HepG2 (cell line): ENCODE measurements around the gene CBFA2T2. TPM values are rescaled to one million over a fixed set of nuclear protein-coding genes. Genes with fewer than 3 reads are reported as not detected.

ENCODE experiments used
- ATAC-seq: fragments of 200-7000 bp; cut with Tn5 transposase; 3 replicates; pipeline ENCODE4 v1.9.1; 2020; ENCODE audit warnings: mild to moderate bottlenecking, moderate library complexity
- BruUV-seq: library from RNA; stranded (reverse); fragments of 400-500 nt; replicated peaks from 2 replicates; lab custom pipeline; 2021; lab: Mats Ljungman, UMichigan
- CTCF ChIA-PET: fragments of 300-600 bp; formaldehyde crosslinking; extraction: SDS; loops from one replicate; lab custom pipeline; 2021; ENCODE audit warnings: low total read pairs, inconsistent platforms, low intra/inter-chr PET ratio; lab: Yijun Ruan, JAX
- POLR2A ChIA-PET: fragments of 350-600 bp; sonication (Branson Sonifier 250); formaldehyde crosslinking; loops from one replicate; lab custom pipeline; 2020; ENCODE audit warnings: antibody characterized with exemption, inconsistent platforms; lab: Yijun Ruan, JAX
- DNase-seq: peaks from one replicate; pipeline ENCODE4 v3.0.0-alpha.2; 2015; ENCODE audit warnings: low spot score
- FAIRE-seq: peaks from 3 replicates; lab custom pipeline; 2011; peaks lifted over from hg19 to GRCh38; lab: Jason Lieb, UNC
- H2AFZ ChIP-seq: one replicate; pipeline ENCODE4 v1.6.1; 2011; ENCODE audit warnings: low read length, inconsistent platforms
- H3K27ac ChIP-seq: fragments of 300-600 bp; 3 replicates; pipeline ENCODE4 v1.8.0; 2011; ENCODE audit warnings: mixed run types, mild to moderate bottlenecking, mixed read lengths, low read length, inconsistent platforms; ENCODE audit not compliant: insufficient read depth; ENCODE audit errors: extremely low read length
- H3K27me3 ChIP-seq, 2 experiments: fragments of 200-600 bp in 1 of 2; 2 replicates in 1 of 2; 3 replicates in 1 of 2; pipeline versions ENCODE4 v1.6.0 to v1.8.0; 2011; ENCODE audit warnings: low read length in 2 of 2, mild to moderate bottlenecking in 2 of 2, moderate library complexity in 2 of 2, inconsistent platforms in 1 of 2; ENCODE audit not compliant: insufficient read depth in 2 of 2, control insufficient read depth in 1 of 2
- H3K36me3 ChIP-seq, 2 experiments: fragments of 200-600 bp in 1 of 2; replicated peaks in 1 of 2; 2 replicates in 1 of 2; 3 replicates in 1 of 2; pipeline versions ENCODE4 v1.5.1 to v1.8.0; 2011; ENCODE audit warnings: low read length in 2 of 2, inconsistent platforms in 1 of 2; ENCODE audit not compliant: insufficient read depth in 2 of 2, control insufficient read depth in 1 of 2
- H3K4me1 ChIP-seq: 2 replicates; pipeline ENCODE4 v1.5.1; 2012; ENCODE audit warnings: low read length, inconsistent platforms; ENCODE audit not compliant: insufficient read depth
- H3K4me2 ChIP-seq: 2 replicates; pipeline ENCODE4 v1.6.0; 2011; ENCODE audit warnings: low read depth, low read length, inconsistent platforms
- H3K4me3 ChIP-seq, 3 experiments: fragments of 200-600 bp in 1 of 3; sonication (generic), shearing (Covaris generic) in 1 of 3; replicated peaks in 1 of 3; 2 replicates each; pipeline ENCODE4 v1.5.1; 2011 to 2016; ENCODE audit warnings: low read length in 3 of 3, inconsistent platforms in 2 of 3, low read depth in 2 of 3, mild to moderate bottlenecking in 2 of 3, control low read depth in 1 of 3, mixed read lengths in 1 of 3; ENCODE audit not compliant: insufficient read depth in 1 of 3
- H3K79me2 ChIP-seq: one replicate; pipeline ENCODE4 v1.6.1; 2011; ENCODE audit warnings: low read length, inconsistent platforms; ENCODE audit not compliant: insufficient read depth
- H3K9ac ChIP-seq: 2 replicates; pipeline ENCODE4 v1.6.0; 2011; ENCODE audit warnings: mild to moderate bottlenecking, low read depth, low read length, inconsistent platforms; ENCODE audit not compliant: insufficient read depth
- H3K9me3 ChIP-seq: 2 replicates; pipeline ENCODE4 v1.5.1; 2012; ENCODE audit warnings: mild to moderate bottlenecking, low read length
- H4K20me1 ChIP-seq: 2 replicates; pipeline ENCODE4 v1.6.0; 2011; ENCODE audit warnings: inconsistent platforms, mild to moderate bottlenecking, low read length, moderate library complexity; ENCODE audit not compliant: insufficient read depth
- ISL2 ChIP-seq: sonication (generic); formaldehyde crosslinking; IDR thresholded peaks from 2 replicates; pipeline ENCODE4 v1.5.0; 2020; ENCODE audit warnings: missing genetic modification reagents
- NCOR1 ChIP-seq: fragments of 200-600 bp; sonication (generic); IDR thresholded peaks from 2 replicates; pipeline ENCODE4 v1.7.0; 2017; ENCODE audit warnings: antibody characterized with exemption, low read length, borderline replicate concordance
- NFE2L2 ChIP-seq: fragments of 150-350 bp; IDR thresholded peaks from 2 replicates; pipeline ENCODE4 v1.6.1; 2014; ENCODE audit warnings: low read length
- POLR2A ChIP-seq, 2 experiments: IDR thresholded peaks; 2 replicates each; pipeline ENCODE4 v1.6.1; 2011; ENCODE audit warnings: low read depth in 2 of 2, low read length in 2 of 2, mild to moderate bottlenecking in 1 of 2, moderate library complexity in 1 of 2; ENCODE audit not compliant: insufficient read depth in 1 of 2
- SMC3 ChIP-seq: IDR thresholded peaks from 2 replicates; pipeline ENCODE4 v1.6.1; 2011; ENCODE audit warnings: low read length, improper control_type of control experiment
- ZNF549 ChIP-seq: sonication (generic); formaldehyde crosslinking; IDR thresholded peaks from 2 replicates; pipeline ENCODE4 v1.5.0; 2020; ENCODE audit warnings: missing genetic modification reagents
- ZNF83 ChIP-seq: sonication (generic); formaldehyde crosslinking; IDR thresholded peaks from 2 replicates; pipeline ENCODE4 v1.4.0; 2020; ENCODE audit warnings: missing genetic modification reagents, mild to moderate bottlenecking, borderline replicate concordance
- ZNF839 ChIP-seq: sonication (generic); formaldehyde crosslinking; IDR thresholded peaks from 2 replicates; pipeline ENCODE4 v1.4.0; 2020; ENCODE audit warnings: missing genetic modification reagents, mild to moderate bottlenecking, borderline replicate concordance
- WGBS: methylation state at CpG from one replicate; pipeline ENCODE4 v1.1.6; 2017; ENCODE audit warnings: low lambda C conversion rate; 5-methylcytosine and 5-hydroxymethylcytosine counted together
- in situ Hi-C: cut with HindIII; loops from 2 replicates; pipeline ENCODE4 v1.10.0; 2017; ENCODE audit warnings: low pct_unique_long_range_greater_than_20kb; ENCODE audit not compliant: extremely low pct_ligation_motif_present
- intact Hi-C: fragments of 100-400 bp; cut with micrococcal nuclease; formaldehyde crosslinking; loops from one replicate; pipeline ENCODE4 v1.10.0; 2022; ENCODE audit not compliant: unreplicated experiment
- polyA plus RNA-seq, 8 experiments: library from polyadenylated mRNA; depleted of rRNA in 3 of 8; stranded (reverse) in 7 of 8; unstranded in 1 of 8; fragments of >200 nt; fragmentation: Illumina TruSeq in 4 of 8; extraction: Trizol in 4 of 8; gene quantifications; 2 replicates each; pipeline versions ENCODE4 v1.2.1 to v1.2.3, GENCODE V29; 2011 to 2016; ENCODE audit warnings: low read depth in 4 of 8, missing spikeins in 1 of 8, mixed read lengths in 1 of 8; ENCODE audit not compliant: insufficient read depth in 1 of 8
- total RNA-seq, 5 experiments: library from RNA; depleted of rRNA; stranded (reverse); fragments of >200 nt; fragmentation: Illumina TruSeq; extraction: Trizol; gene quantifications; 2 replicates each; pipeline ENCODE4 v1.2.3, GENCODE V29; 2016; ENCODE audit warnings: low read depth in 1 of 5

The CBFA2T2 gene
- total and polyA plus RNA-seq, 2 of the 13 experiments (the other 11 are each of a cell fraction or from before 2014, with no cell fraction given): 6.3 to 21.2 TPM

DNA sequence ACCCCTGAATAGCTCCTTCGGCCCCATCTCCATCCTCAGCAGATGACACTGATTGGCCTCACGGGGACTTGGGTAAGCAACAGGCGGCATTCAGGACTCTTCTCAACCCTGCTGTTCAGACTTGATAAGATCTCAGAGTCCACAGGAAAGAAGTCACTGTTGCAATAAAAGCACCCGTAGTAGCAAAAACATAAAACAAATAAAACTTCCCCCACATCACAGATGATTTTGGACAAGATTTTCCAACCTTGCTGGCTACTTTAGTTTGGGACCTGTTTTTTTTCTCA, 155.1 kb downstream of the CBFA2T2 start:
- Histone ChIP-seq H3K4me2 (no peak overlapping the region), H4K20me1 (no peaks in the 10 kb centered on the region; the same call in 1 of the 2 replicates), H3K9ac (no peak overlapping the region), H3K79me2 (no peaks in the 10 kb centered on the region), H2AFZ (no peak overlapping the region), H3K27ac (no peak overlapping the region), H3K36me3 (peaks cover 32 to 42% of the 10 kb centered on the region in 2 experiments), H3K4me3 (no peak overlapping the region), H3K4me1 (peaks cover 2% of the 10 kb centered on the region; the same call in 1 of the 2 replicates), H3K27me3 (no peaks in the 10 kb centered on the region), H3K9me3 (no peaks in the 10 kb centered on the region)
- no peak for FAIRE-seq
- ChIA-PET POLR2A (no interaction called here), CTCF (no interaction called here)
- no peak for DNase-seq
- ATAC-seq: no peak
- in situ Hi-C loops: loop anchor here (10.0 kb wide), 1 partner anchor 130 kb away; no protein-coding TSS in a partner anchor
- TF ChIP-seq ISL2 (CRISPR knock-in tag) (no peak), ZNF839 (CRISPR knock-in tag) (no peak)
- intact Hi-C loops: no loop called here
- 85% methylated on average over 4 of the region's 4 CpGs for WGBS
- BruUV-seq: no TSS peak

DNA sequence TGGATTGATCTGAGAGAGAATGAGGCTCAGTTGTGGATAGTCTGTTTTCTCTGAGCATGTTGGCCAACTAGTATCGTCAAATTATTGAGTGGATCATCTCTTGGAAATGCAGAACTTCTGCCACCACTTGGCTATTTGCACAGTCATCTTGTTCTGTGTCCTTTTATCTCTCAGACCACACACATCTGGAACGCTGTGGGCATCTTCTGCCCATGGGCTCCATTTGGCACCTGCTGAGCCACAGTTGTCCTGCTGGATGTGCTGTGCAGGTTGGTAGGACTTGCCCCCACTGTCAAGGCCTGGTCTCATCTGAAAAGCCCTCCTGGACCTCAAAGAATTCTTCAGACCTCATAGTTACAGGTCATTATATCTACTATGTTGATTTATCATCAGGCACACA, 155.5 kb downstream of the CBFA2T2 start:
- Histone ChIP-seq H4K20me1 (no peaks in the 10 kb centered on the region; the same call in 1 of the 2 replicates), H3K4me3 (no peak overlapping the region), H3K4me1 (no peaks in the 10 kb centered on the region), H3K36me3 (peaks cover 28 to 38% of the 10 kb centered on the region in 2 experiments), H3K27ac (no peak overlapping the region), H2AFZ (no peak overlapping the region), H3K79me2 (no peaks in the 10 kb centered on the region), H3K9me3 (no peaks in the 10 kb centered on the region), H3K9ac (no peak overlapping the region), H3K4me2 (no peak overlapping the region), H3K27me3 (no peaks in the 10 kb centered on the region)
- no peak for FAIRE-seq
- in situ Hi-C loops (loop anchor here (10.0 kb wide), 1 partner anchor 131 kb away; no protein-coding TSS in a partner anchor), intact Hi-C loops (no loop called here)
- TF ChIP-seq NCOR1 (no peak), POLR2A (IDR thresholded peaks at IDR 0.05; ENCODE audit: insufficient read depth in 1 of 2, low read depth in 2 of 2, low read length in 2 of 2) (peak in 1 of 2 experiments; percentile 20; a peak in 1 of 4 replicates), NFE2L2 (peak; percentile 38; the same call in 1 of the 2 replicates), ZNF83 (no peak), SMC3 (no peak), ZNF549 (no peak)
- no peak for DNase-seq
- WGBS: 98% methylated on average over 2 of the region's 2 CpGs
- no peak for ATAC-seq
- CTCF ChIA-PET: no interaction called here
- no TSS peak for BruUV-seq
- POLR2A ChIA-PET: no interaction called here
